Measurements from ENCODE around the gene RHEX.
"Not testable (repeated sequence)": the region's sequence is repeated elsewhere in the genome, so short reads cannot be mapped to it uniquely, and the experiment has no call there.

Gene RHEX

DNA sequence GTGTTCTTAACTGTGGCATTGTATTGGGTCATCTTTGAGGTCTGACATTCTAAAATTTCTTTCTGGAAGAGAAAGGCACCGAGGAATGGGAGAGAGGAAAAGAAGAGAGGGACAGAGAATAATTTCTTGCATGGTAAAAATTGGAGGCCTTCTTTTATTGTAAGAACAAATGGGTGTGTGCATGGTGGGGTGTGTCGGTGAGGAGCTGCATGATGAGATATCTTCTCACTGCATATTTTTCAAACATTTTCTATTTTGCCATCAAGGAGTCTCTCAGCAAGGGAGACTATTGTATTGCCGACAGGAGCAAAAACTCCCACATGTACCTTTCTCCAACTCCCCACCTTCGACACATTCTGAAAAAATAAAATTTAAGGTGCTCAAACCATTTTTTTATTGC lies 22.8 kb upstream of the RHEX start:
- no peak for DNase-seq (ENCODE audit: low read depth in 3 of 3, low spot score in 1 of 3)

DNA sequence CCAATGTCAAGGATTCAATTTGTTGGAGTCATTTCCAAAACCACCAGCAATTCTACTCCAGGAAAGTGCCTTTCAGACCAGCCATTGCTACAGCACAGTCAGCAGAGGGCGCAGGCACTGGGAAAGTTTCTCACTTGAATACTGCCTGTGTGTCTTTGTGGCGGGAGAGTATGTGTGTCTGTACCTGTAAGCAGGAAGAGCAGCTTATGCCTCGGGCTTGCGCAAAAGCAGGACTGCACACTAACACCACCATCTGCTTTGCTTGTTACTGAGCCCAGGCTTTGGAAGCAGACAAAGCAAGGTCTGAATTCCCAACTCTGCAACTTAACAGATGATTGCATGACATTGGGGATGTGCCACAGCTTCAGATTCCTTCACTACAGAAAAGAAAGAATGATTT lies 22.3 kb upstream of the RHEX start:
- DNase-seq (ENCODE audit: low read depth in 3 of 3, low spot score in 1 of 3): peak; percentile 21 to 44 (median 28)

DNA sequence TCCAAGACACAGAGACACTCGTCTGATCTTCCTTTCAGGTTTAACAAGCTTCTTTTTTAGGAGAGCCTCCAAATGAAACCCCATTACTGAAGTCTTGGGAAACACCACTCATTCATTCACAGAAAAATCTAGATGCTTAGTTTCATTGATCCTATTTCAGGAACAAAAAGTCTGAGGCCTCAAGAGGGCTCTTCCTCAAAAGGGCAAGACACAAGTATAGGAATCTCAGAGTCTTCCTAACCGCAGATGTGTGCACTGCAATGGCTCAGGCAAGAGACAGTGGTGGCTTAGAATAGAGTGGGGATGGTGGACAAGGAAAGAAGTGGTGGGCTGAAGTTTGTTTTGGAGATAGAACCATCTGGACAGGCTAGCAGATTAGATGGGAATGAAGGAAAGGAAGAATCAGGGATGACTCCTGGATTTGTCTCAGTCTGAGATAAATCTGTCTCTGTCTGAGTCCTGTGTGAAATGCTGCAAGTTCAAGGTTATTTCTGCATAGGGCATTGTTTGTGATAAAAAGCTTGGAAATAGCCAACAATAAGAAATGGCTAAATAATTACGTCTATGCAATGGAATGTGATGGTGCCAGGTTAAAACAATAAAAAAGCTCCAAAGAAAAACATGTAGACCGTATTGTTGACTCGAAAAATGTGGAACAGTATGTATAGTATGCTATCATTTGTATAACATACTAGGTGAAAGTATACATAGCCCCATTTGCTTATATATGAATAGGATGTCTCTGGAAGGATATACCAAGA lies 20.4 kb upstream of the RHEX start:
- no peak for DNase-seq (ENCODE audit: low read depth in 3 of 3, low spot score in 1 of 3)

DNA sequence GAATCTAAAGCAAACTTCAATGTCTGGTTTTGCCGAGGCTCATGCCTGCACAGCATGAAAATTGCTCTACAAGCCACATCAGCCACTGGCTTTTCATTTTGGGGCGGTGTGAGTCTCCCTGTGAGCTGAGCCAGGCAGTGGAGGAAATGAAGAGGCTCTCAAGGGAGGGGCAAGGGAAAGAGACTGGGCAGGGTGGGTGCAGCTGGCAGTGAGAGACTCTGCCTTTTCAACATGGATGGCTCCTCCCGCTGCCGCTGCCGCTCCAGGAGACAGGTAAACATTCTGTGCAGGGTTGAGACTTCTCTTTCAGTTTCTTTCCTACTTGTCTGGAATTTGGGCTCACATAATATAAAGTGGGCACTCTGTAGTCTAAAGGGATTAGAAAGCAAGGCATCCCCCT lies 17.9 kb upstream of the RHEX start:
- no peak for DNase-seq (ENCODE audit: low read depth in 3 of 3, low spot score in 1 of 3)

DNA sequence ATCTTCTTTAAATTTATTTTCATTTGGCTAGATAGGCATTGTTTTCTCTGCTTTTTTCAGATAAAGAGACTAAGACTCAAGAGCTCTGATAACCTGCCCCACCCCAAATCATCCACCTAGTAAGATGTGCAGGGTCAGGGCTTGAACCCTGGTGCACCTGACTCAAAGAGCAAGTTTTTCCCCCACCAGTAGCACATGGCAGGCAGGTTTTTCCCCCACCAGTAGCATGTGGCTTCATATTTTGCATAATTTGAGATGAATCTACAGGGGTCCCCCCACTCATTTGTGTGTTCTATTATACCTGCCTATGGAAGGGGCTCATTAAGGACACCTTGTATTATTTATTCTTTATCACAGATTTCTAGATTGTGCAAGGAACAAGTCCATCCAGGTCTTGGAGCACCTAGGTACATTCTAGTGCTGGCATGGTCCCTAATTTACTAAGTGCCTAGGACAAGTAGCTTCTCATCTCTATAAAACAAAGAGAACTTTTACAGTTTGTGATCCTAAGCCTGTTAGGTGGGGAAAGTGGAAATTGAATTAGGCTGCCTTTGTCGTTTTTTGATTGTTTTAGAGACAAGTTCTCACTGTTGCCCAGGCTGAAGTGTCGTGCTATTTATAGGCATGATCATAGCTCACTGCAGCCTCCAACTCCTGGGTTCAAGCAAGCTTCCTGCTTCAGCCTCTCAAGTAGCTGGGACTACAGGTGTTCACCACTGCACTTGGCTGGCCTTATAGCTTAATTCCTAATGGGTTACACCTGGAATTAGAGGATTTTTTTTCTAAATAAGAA lies 16.1 kb upstream of the RHEX start:
- DNase-seq (ENCODE audit: low read depth in 3 of 3, low spot score in 1 of 3): no peak

DNA sequence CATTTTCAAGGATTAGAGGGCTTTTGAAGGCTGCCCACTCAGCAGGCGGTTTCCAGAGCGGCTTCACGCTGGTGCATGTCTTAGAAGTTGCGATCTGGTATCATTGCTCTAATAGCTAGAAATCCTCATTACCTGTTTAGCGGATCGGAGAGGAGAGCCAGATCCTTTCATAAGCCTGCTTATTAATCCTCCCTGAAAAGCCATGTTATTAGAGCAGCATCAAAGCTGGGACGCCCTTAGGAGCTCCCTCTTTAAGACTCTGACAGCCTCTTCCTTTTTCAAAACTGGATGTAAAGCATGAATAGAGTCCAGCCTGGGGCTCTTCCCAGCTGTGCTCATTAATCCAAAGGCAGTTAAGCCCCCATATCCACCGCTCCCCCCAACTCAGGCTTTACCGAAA lies 15.4 kb upstream of the RHEX start:
- no peak for DNase-seq (ENCODE audit: low read depth in 3 of 3, low spot score in 1 of 3)

DNA sequence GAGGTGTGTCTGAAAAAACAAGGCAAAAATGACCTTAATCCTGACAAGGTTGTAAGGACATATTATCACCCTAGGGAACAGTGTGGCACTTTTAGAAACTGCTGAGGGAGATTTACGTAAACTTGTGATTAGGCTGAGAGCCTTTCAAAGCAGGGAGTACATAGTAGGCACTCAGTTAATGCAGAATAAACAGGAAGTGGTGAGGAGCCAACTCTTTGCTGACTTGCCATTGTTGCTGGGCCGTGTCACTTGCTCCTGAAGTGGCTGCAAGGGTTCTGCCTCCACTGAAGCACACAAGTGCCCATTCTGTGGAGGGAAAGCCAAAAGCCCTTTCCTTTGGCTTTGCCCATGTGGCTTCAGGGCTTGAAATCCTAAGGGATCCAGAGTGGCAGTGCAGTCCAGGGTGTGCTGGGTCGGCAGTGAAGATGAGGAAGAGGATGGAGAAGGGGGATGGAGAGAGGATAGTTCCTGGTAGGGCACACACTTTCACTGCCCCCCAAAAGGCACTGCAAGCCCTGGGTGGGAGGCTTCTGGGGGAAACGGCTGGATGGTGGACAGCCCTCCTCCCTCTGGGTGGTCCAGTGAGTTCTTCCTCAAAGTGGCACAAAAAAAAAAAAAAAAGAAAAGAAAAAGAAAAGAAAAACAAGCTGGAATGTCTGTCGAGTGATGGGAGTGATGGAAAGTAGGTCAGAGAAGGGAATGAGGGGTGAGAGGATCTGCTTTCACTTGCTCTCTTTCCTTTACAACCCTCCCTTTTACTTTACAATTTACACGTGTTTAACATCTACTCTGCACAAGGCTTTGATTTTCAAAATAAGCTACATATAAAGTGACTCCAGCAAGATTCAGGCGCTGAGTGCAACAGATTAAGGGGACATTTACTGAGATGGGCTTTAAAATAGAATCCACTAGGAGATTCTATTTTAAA lies 13.7 kb upstream of the RHEX start:
- DNase-seq (ENCODE audit: low read depth in 3 of 3, low spot score in 1 of 3): no peak

DNA sequence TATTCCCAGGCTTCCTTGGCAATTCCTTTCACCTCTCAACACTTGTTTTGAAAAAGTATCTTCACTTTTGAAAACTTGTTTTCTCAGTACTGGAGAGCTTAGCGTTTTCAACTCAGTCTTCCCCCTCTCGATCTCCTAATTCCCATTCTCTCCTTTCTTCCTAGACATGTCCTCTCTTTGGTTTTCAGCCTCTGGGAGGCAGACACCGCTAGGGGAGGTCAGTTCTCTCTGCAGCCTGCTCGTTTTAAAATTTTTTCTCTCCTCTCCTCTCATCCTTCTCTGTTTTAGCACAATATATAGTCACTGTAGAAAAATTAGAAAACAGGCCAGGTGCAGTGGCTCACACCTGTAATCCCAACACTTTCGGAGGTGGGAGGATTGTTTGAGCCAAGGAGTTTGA lies 12.6 kb upstream of the RHEX start:
- DNase-seq (ENCODE audit: low read depth in 3 of 3, low spot score in 1 of 3): no peak

DNA sequence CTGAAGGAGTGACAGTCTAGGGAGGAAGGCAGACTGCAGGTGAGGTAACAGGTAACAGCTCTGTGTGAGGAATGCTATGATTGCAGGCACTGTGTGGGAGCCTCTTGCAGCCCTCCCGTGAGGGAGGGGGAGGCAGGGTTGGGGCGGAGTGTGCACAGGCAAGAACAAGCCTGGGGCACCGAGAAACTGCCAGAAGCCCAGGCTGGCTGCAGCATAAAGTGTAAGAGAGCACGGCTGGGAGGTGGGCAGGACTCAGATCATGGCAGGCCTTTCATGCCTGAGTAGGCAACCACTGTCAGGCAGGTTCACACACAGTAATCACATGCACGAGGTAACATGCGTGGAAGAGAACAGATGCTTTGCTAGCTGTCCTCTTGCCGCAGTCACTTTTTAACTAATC lies 11.3 kb upstream of the RHEX start:
- DNase-seq (ENCODE audit: low read depth in 3 of 3, low spot score in 1 of 3): no peak

DNA sequence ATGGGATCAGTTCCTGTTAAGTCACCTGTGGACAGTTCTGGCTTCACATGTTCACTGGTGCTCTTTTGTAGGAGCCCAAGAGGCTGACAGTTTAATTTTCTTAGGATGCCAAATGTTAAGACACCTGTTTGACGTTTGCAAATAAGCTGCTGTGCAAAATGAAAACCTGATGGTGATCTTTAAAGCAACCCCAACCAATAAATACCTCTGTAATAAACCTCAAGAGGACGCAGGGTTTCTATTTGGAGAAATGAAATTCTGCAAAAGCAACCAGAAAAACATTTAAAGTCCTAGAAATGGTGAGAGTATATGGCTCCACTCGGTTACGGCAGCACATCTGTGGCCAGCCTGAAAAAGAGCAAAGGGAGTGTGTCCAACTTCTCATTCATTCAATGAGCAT lies 5.7 kb upstream of the RHEX start:
- no peak for DNase-seq (ENCODE audit: low read depth in 3 of 3, low spot score in 1 of 3)

DNA sequence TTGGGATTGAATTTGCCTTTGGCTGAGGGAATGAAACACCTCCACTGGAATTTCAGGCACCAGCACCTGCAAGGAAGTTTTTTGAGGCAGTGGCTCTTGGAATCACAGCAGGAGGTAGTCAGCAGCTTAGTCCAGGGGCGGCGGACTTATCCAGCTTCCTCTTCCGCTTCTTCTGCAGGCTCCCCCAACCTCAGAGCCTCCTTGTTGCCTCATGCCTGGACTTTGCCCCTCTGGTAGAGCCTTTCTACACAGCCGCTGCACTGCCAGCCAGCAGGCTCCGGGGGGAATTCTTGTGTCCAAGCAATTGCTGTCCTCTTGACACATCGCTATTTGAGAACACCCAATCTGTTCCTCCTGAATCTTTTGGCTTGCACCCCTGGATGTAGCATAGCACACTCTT lies 4.4 kb upstream of the RHEX start:
- DNase-seq (ENCODE audit: low read depth in 3 of 3, low spot score in 1 of 3): no peak

DNA sequence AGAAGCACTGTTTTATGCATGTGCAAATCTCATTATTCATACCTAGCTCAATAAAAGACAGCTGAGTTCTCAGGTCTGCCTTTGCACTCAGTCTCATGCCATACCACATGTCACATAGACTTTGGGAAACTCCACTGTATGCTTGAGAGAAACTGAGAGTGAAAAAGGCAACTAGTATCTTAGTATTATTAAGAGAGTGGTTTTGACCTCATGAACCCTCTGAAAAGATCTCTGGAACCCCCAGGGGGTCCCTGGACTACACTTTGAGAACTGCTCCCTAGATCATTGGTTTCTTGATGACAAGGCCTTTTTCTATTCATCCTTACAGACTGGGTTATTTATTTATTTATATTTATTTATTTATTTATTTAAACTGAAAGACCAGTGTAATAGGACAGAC lies 3.7 kb upstream of the RHEX start:
- no peak for DNase-seq (ENCODE audit: low read depth in 3 of 3, low spot score in 1 of 3)

DNA sequence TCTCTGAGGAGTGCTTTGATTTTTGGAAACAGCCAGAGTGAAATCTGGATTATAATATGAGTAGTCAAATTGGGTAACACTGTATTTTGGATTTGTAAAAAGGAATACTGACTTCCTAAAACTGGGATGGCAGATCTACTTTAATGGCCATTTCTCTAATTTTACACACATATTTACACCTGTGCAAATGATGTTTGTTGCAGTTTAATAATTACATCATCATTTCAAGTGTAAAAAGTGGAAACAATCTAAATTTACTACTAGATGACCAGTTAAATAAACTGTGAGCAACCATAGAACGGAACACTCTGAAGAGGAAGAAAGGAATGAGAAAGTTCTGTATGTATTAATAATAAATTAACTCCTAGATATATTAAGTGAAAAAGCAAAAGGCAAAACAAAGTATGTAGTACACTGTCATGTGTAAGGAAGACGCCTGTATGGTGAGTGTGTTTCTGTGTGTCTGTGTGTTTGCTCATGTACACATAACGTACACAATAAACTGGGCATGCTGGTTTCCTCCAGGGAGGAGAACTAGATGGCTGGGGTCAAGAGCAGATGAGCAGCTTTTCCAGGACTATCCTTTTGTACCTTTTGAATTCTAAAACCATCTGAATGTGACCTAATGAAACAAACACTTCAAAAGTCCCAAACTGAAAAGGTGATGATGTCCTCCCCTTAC lies 2.9 kb upstream of the RHEX start:
- DNase-seq (ENCODE audit: low read depth in 3 of 3, low spot score in 1 of 3): no peak

DNA sequence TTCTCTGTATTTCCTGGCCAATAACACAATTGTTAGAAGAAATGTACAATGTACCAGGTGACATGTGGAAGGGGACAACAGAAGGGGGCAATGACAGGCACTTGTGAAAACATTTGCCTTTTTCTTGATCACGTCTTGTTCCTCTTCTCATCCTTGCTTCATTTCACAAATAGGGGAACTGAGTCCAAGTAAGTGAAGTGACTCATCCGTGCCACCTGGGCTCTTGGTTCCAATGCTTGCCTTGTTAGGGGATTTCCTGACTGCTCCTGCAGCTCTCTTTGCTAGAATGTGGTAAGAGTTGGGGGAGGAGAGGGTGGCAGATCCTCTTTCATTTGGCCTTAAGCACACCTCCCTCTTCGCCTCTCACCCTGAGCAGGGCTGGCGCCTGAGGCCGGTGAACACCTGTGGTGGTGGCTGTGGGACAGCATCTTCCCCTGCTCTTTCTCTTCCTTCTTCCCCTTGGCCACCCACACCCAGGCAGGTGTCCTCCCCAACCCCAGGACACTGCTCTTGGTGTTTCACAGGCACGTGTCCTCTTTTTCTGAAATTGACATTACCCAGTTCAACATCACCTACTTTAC lies 2.2 kb upstream of the RHEX start:
- peak in 2 of 3 donors; percentile 13 to 20 for DNase-seq (ENCODE audit: low read depth in 3 of 3, low spot score in 1 of 3)

DNA sequence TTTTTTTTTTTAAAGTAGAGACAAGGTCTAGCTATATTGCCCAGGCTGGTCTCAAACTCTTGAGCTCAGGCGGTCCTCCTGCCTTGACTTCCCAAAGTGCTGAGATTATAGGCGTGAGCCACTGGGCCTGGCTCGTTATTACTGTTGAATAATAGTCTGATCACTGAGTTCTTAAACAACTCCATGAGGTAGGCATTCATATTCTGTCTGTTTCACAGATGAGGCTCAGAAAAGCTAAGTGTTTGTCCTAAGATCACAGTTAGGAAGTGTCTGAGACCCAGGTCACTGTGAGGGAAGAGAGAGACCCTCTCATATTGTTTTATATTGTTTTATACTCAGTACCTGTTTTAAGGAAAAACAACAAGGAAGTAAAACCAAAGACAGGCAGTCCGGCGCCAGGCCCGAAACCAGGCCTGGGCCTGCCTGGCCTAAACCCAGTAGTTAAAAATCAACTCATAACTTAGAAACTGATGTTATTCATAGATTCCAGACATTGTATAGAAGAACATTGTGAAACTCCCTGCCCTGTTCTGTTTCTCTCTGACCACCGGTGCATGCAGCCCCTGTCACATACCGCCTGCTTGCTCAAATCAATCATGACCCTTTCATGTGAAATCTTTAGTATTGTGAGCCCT lies 625 bp upstream of the RHEX start:
- not testable (repeated sequence) for DNase-seq (ENCODE audit: low read depth in 3 of 3, low spot score in 1 of 3)

DNA sequence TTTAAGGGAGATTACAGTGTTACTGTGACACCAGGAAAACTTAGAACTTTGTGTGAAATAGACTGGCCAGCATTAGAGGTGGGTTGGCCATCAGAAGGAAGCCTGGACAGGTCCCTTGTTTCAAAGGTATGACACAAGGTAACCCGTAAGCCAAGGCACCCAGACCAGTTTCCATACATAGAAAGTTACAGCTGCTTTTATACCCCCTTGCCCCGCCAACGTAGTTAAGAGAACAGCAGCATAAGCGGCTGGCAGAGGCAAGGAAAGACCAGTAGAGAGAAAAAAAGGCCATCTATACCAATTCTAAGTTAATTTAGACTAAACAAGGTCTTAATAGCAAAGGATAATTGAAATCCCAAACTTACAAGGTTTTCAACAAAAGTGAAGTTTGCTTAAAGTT lies 643 bp downstream of the RHEX start:
- not testable (repeated sequence) for DNase-seq (ENCODE audit: low read depth in 3 of 3, low spot score in 1 of 3)

DNA sequence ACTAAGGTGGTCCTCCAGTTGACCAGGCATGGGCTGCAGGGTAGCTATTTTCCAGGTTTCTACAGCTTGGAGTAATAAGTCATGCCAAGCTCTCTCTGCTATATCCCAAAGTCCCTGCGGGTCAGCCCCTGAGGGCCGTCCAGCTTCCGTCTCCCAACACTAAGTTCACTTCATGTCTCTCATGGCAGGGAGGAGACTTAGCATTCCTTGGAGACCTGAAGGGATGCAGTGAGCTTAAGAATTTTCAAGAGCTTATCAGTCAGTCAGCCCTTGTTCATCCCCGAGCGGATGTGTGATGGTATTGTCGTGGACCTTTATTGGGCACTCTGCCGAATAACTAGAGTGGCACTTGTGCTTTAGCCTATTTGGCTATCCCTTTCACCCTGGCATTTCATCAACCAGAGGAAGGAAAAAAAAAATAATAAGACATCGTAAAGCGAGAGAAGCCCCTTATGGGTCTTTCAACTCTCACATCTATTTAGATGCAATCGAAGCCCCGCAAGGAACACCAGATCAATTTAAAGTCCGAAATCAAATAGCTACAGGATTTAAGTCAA lies 2.2 kb downstream of the RHEX start:
- DNase-seq (ENCODE audit: low read depth in 3 of 3, low spot score in 1 of 3): not testable (repeated sequence)

DNA sequence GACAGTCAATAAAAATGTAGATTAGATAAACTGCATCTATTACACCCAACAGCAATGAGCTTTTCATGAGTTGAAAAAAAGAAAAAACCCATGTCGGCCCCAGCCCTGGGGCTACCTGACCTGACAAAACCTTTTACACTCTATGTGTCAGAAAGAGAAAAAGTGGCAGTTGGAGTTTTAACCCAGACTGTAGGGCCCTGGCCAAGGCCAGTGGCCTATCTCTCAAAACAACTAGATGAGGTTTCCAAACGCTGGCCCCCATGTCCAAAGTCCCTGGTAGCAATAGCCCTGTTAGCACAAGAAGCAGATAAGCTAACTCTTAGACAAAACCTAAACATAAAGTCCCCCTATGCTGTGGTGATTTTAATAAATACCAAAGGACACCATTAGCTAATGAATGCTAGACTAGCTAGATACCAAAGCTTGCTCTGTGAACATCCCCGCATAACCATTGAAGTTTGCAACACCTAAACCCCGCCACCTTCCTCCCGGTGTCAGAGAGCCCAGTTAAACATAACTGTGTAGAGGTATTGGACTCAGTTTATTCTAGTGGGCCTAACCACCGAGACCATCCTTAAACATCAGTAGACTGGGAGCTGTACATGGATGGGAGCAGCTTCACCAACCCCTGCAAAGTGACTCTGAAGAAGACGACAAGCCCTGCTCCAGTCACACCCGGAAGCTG lies 2.8 kb downstream of the RHEX start:
- DNase-seq (ENCODE audit: low read depth in 3 of 3, low spot score in 1 of 3): not testable (repeated sequence)

DNA sequence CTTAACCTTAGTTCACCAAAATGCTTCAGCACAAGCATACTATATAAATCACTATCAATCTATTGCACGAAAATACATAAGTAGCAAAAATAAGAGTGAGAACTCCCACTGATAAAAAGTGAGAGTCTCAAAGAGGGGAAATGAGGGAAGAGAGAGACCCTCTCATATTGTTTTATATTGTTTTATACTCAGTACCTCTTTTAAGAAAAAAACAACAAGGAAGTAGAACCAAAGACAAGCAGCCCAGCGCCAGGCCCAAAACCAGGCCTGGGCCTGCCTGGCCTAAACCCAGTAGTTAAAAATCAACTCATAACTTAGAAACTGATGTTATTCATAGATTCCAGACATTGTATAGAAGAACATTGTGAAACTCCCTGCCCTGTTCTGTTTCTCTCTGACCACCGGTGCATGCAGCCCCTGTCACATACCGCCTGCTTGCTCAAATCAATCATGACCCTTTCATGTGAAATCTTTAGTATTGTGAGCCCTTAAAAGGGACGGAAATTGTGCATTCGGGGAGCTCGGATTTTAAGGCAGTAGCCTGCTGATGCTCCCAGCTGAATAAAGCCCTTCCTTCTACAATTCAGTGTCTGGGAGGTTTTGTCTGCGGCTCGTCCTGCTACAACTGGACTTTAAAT lies 5.4 kb downstream of the RHEX start:
- not testable (repeated sequence) for DNase-seq (ENCODE audit: low read depth in 3 of 3, low spot score in 1 of 3)
